ENCODE data around the gene RNF25.

The RNF25 gene

GRCh38 chr2:218642121-218642656 is 29.6 kb downstream of the RNF25 start:
- intact Hi-C loops (cut with DNase I; ENCODE audit: low total_unique reads): no loop called here
- DNase-seq: no peak
- Histone ChIP-seq H3K27me3 (no peaks in the 10 kb centered on the region), H3K4me3 (no peak overlapping the region), H3K9me3 (no peaks in the 10 kb centered on the region), H3K4me1 (no peaks in the 10 kb centered on the region), H3K36me3 (peaks cover 85 to 99% (median 98%) of the 10 kb centered on the region in 3 donors), H3K27ac (no peak overlapping the region)
- TF ChIP-seq, protein P1, sequence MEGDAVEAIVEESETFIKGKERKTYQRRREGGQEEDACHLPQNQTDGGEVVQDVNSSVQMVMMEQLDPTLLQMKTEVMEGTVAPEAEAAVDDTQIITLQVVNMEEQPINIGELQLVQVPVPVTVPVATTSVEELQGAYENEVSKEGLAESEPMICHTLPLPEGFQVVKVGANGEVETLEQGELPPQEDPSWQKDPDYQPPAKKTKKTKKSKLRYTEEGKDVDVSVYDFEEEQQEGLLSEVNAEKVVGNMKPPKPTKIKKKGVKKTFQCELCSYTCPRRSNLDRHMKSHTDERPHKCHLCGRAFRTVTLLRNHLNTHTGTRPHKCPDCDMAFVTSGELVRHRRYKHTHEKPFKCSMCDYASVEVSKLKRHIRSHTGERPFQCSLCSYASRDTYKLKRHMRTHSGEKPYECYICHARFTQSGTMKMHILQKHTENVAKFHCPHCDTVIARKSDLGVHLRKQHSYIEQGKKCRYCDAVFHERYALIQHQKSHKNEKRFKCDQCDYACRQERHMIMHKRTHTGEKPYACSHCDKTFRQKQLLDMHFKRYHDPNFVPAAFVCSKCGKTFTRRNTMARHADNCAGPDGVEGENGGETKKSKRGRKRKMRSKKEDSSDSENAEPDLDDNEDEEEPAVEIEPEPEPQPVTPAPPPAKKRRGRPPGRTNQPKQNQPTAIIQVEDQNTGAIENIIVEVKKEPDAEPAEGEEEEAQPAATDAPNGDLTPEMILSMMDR (IDR thresholded peaks at IDR 0.05): no peak

- no peak for DNase-seq
- Histone ChIP-seq H3K4me1 (no peaks in the 10 kb centered on the region), H3K4me3 (no peak overlapping the region), H3K9me3 (no peaks in the 10 kb centered on the region), H3K36me3 (peaks cover 87 to 100% (median 97%) of the 10 kb centered on the region in 3 donors), H3K27me3 (no peaks in the 10 kb centered on the region), H3K27ac (no peak overlapping the region)
- intact Hi-C loops (cut with DNase I; ENCODE audit: low total_unique reads): no loop called here
- TF ChIP-seq, protein P1 (IDR thresholded peaks at IDR 0.05): no peak
These were observed 33.4 kb downstream of the RNF25 start for GRCh38 chr2:218638372-218638771.

DNA sequence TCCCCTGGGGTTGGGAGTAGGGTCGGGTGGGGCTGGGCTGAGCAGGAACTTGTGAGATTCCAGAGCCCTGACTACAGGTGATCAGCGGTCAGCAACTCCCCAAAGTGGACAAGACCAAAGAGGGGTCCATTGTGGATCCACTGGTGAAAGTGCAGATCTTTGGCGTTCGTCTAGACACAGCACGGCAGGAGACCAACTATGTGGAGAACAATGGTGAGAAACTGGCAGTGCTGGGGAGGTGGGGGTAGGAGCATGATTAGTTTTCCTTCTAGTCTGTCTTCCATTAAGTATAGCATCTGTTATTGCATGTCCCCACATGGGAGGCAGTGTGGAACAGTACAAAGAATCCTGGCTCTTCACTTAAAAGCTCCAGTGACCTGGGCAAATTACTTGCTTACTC is 36.1 kb downstream of the RNF25 start:
- Histone ChIP-seq H3K4me3 (no peak overlapping the region), H3K9me3 (no peaks in the 10 kb centered on the region), H3K27me3 (no peaks in the 10 kb centered on the region), H3K4me1 (no peaks in the 10 kb centered on the region), H3K27ac (no peak overlapping the region), H3K36me3 (peaks cover 66 to 77% (median 74%) of the 10 kb centered on the region in 3 donors)
- TF ChIP-seq, protein P1 (IDR thresholded peaks at IDR 0.05): no peak
- intact Hi-C loops (cut with DNase I; ENCODE audit: low total_unique reads): no loop called here
- DNase-seq: no peak

DNA sequence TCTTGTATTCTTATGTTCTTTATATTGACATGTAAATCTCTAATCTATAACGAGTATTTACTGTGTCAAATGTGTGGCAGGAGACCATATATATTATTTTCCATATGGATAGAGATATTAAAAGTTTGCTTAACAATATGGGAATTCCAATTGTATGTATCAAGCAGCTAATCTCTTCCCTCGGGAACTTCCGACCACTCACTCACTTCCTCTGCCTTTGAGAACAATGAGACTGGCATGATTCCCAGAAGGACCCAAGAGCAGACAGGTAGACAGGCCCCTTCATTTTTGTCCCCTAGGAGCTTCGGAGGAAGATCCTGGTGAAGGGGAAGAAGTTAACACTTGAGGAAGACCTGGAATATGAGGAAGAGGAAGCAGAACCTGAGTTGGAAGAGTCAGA is 40.0 kb downstream of the RNF25 start:
- TF ChIP-seq, protein P1 (IDR thresholded peaks at IDR 0.05): no peak
- intact Hi-C loops (cut with DNase I; ENCODE audit: low total_unique reads): no loop called here
- Histone ChIP-seq H3K9me3 (no peaks in the 10 kb centered on the region), H3K4me3 (no peak overlapping the region), H3K27me3 (no peaks in the 10 kb centered on the region), H3K36me3 (peaks cover 31 to 38% (median 37%) of the 10 kb centered on the region in 3 donors), H3K27ac (no peak overlapping the region), H3K4me1 (no peaks in the 10 kb centered on the region)
- DNase-seq: no peak

GRCh38 chr2:218627939-218628338 is 43.9 kb downstream of the RNF25 start:
- no peaks in the 10 kb centered on the region for H3K27me3 ChIP-seq
- H3K4me1 ChIP-seq: no peaks in the 10 kb centered on the region
- no peaks in the 10 kb centered on the region for H3K36me3 ChIP-seq
- intact Hi-C loops (cut with DNase I; ENCODE audit: low total_unique reads): no loop called here
- no peak for DNase-seq
- TF ChIP-seq, protein P1 (IDR thresholded peaks at IDR 0.05): no peak
- no peak overlapping the region for H3K27ac ChIP-seq
- H3K4me3 ChIP-seq: no peak overlapping the region
- H3K9me3 ChIP-seq: no peaks in the 10 kb centered on the region

DNA sequence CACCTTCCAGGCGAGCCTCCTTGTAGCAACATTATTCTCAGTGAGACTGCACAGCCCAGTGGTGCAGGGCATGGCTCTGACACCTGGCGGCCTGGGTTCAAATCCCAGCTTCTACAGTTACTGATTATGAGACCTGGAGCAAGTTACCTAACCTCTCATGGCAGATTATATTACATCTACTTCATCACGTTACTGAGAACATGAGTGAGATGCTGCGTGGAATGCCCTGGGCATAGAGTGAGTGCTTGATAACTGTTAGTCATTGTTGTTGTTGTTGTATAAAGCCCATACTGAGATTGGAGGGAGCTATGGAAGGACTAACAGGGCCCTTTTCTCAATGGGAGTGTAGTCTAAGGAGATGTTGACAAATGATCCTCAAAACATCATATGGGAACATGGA is 45.4 kb downstream of the RNF25 start:
- Histone ChIP-seq H3K36me3 (no peaks in the 10 kb centered on the region), H3K4me1 (no peaks in the 10 kb centered on the region), H3K9me3 (no peaks in the 10 kb centered on the region), H3K4me3 (no peak overlapping the region), H3K27me3 (no peaks in the 10 kb centered on the region), H3K27ac (no peak overlapping the region)
- TF ChIP-seq, protein P1 (IDR thresholded peaks at IDR 0.05): no peak
- intact Hi-C loops (cut with DNase I; ENCODE audit: low total_unique reads): no loop called here
- DNase-seq: no peak

Measured in tibial artery (tissue), 4 donors.